Measurements from ENCODE around the gene AK4.
"Not testable (repeated sequence)": the region's sequence is repeated elsewhere in the genome, so short reads cannot be mapped to it uniquely, and the experiment has no call there.

Gene AK4

GRCh38 chr1:65141394-65141793 is 6.6 kb upstream of the AK4 start:
- Histone ChIP-seq H3K36me3 (ENCODE audit: insufficient read depth, low read length) (no peaks in the 10 kb centered on the region), H3K79me2 (ENCODE audit: insufficient read depth, low read length) (no peaks in the 10 kb centered on the region), H3K27me3 (ENCODE audit: insufficient read depth, low read length, poor library complexity) (no peaks in the 10 kb centered on the region), H2AFZ (ENCODE audit: low read depth, low read length) (no peak overlapping the region), H3K9ac (ENCODE audit: low read depth, low read length) (no peak overlapping the region), H3K4me3 (ENCODE audit: low read depth in 1 of 2, low read length in 2 of 2) (no peak overlapping the region), H3K4me1 (ENCODE audit: insufficient read depth, low read length) (no peaks in the 10 kb centered on the region), H4K20me1 (ENCODE audit: insufficient read depth, low read length) (no peaks in the 10 kb centered on the region), H3K27ac (ENCODE audit: low read length) (no peak overlapping the region), H3K9me3 (ENCODE audit: insufficient read depth, low read length, severe bottlenecking) (no peaks in the 10 kb centered on the region), H3K4me2 (ENCODE audit: insufficient read depth, low read length) (no peak overlapping the region)
- ATAC-seq (ENCODE audit: insufficient read depth, low read depth) (no peak), DNase-seq (no peak)
- TF ChIP-seq CTCF (IDR thresholded peaks at IDR 0.05; ENCODE audit: borderline replicate concordance, extremely low read depth, low read length, poor library complexity, severe bottlenecking): no peak
- TF ChIP-seq EZH2 (IDR thresholded peaks at IDR 0.05; ENCODE audit: borderline replicate concordance, low read depth, low read length, severe bottlenecking): no peak

DNA sequence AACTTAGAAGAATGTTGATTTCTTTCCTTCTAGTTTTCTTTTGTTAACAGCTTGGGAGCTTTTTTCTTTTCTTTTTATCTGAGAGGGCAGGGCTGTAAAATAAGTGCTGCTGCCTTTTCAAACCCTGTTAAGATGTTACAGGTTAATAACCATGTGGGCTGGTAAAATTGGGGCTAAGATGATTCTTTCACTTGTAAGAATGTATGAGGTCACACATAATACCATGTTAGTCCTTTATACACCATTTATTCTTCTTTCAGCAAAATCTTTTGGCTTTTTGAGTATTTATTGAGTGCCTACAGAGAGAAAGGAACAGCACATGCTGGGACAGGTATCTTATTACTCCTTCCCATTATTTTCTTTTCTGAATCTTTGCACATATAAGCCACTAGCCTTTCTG is 6.1 kb upstream of the AK4 start:
- Histone ChIP-seq H3K36me3 (ENCODE audit: insufficient read depth, low read length) (no peaks in the 10 kb centered on the region), H3K79me2 (ENCODE audit: insufficient read depth, low read length) (no peaks in the 10 kb centered on the region), H3K4me3 (ENCODE audit: low read depth in 1 of 2, low read length in 2 of 2) (no peak overlapping the region), H3K27ac (ENCODE audit: low read length) (no peak overlapping the region), H4K20me1 (ENCODE audit: insufficient read depth, low read length) (no peaks in the 10 kb centered on the region), H3K4me1 (ENCODE audit: insufficient read depth, low read length) (no peaks in the 10 kb centered on the region), H2AFZ (ENCODE audit: low read depth, low read length) (no peak overlapping the region), H3K9me3 (ENCODE audit: insufficient read depth, low read length, severe bottlenecking) (no peaks in the 10 kb centered on the region), H3K27me3 (ENCODE audit: insufficient read depth, low read length, poor library complexity) (no peaks in the 10 kb centered on the region), H3K4me2 (ENCODE audit: insufficient read depth, low read length) (no peak overlapping the region), H3K9ac (ENCODE audit: low read depth, low read length) (no peak overlapping the region)
- DNase-seq (no peak), ATAC-seq (ENCODE audit: insufficient read depth, low read depth) (no peak)
- TF ChIP-seq CTCF (IDR thresholded peaks at IDR 0.05; ENCODE audit: borderline replicate concordance, extremely low read depth, low read length, poor library complexity, severe bottlenecking): no peak
- TF ChIP-seq EZH2 (IDR thresholded peaks at IDR 0.05; ENCODE audit: borderline replicate concordance, low read depth, low read length, severe bottlenecking): no peak

DNA sequence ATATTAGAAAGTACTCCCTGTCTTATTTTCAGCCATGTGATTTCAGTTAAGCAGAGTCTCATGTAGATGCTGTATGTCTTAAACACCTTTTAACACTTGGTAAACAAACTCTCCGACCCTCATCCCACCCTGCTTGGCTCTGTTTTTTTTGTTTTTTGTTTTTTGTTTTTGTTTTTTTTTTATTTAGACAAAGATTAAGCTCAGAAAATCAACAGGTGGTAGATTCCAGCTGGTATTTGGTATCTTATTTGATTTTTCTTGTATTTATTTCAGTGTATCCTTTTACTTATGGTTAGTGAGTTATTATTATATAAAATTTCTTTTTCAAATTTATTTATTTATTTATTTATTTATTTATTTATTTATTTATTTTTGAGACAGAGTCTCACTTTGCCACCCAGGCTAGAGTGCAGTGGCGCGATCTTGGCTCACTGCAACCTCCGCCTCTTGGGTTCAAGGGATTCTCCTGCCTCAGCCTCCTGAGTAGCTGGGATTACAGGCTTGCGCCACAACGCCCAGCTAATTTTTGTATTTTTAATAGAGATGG is 4.8 kb upstream of the AK4 start:
- H3K4me2 ChIP-seq (ENCODE audit: insufficient read depth, low read length); H3K9me3 ChIP-seq (ENCODE audit: insufficient read depth, low read length, severe bottlenecking); H3K9ac ChIP-seq (ENCODE audit: low read depth, low read length); H3K79me2 ChIP-seq (ENCODE audit: insufficient read depth, low read length); H3K27ac ChIP-seq (ENCODE audit: low read length); H3K36me3 ChIP-seq (ENCODE audit: insufficient read depth, low read length); ATAC-seq (ENCODE audit: insufficient read depth, low read depth); DNase-seq; H3K4me1 ChIP-seq (ENCODE audit: insufficient read depth, low read length); H4K20me1 ChIP-seq (ENCODE audit: insufficient read depth, low read length); H3K27me3 ChIP-seq (ENCODE audit: insufficient read depth, low read length, poor library complexity); H3K4me3 ChIP-seq (ENCODE audit: low read depth in 1 of 2, low read length in 2 of 2); H2AFZ ChIP-seq (ENCODE audit: low read depth, low read length): not testable (repeated sequence)

GRCh38 chr1:65146908-65147423 is 1.0 kb upstream of the AK4 start:
- no peak overlapping the region for H3K4me2 ChIP-seq (ENCODE audit: insufficient read depth, low read length)
- ATAC-seq (ENCODE audit: insufficient read depth, low read depth) (no peak), DNase-seq (no peak)
- H3K27ac ChIP-seq (ENCODE audit: low read length): no peak overlapping the region
- peaks cover 4% of the 10 kb centered on the region for H3K27me3 ChIP-seq (ENCODE audit: insufficient read depth, low read length, poor library complexity)
- no peak overlapping the region for H2AFZ ChIP-seq (ENCODE audit: low read depth, low read length)
- H3K9me3 ChIP-seq (ENCODE audit: insufficient read depth, low read length, severe bottlenecking): no peaks in the 10 kb centered on the region
- no peak for TF ChIP-seq EZH2 (IDR thresholded peaks at IDR 0.05; ENCODE audit: borderline replicate concordance, low read depth, low read length, severe bottlenecking)
- TF ChIP-seq CTCF (IDR thresholded peaks at IDR 0.05; ENCODE audit: borderline replicate concordance, extremely low read depth, low read length, poor library complexity, severe bottlenecking): no peak
- no peaks in the 10 kb centered on the region for H3K36me3 ChIP-seq (ENCODE audit: insufficient read depth, low read length)
- H3K4me1 ChIP-seq (ENCODE audit: insufficient read depth, low read length): no peaks in the 10 kb centered on the region
- H3K4me3 ChIP-seq (ENCODE audit: low read depth in 1 of 2, low read length in 2 of 2): no peak overlapping the region
- no peak overlapping the region for H3K9ac ChIP-seq (ENCODE audit: low read depth, low read length)
- no peaks in the 10 kb centered on the region for H3K79me2 ChIP-seq (ENCODE audit: insufficient read depth, low read length)
- no peaks in the 10 kb centered on the region for H4K20me1 ChIP-seq (ENCODE audit: insufficient read depth, low read length)

All from DND-41 (cell line).